GM19438 (cell line): ENCODE data around the gene NSF.
"Not testable (repeated sequence)": the region's sequence is repeated elsewhere in the genome, so short reads cannot be mapped to it uniquely, and the experiment has no call there.

Experiments
- ATAC-seq: cut with Tn5 transposase; IDR thresholded peaks from one replicate; pipeline ENCODE4 v1.9.1; 2021; ENCODE audit warnings: low read depth; ENCODE audit not compliant: unreplicated experiment

The NSF gene

DNA sequence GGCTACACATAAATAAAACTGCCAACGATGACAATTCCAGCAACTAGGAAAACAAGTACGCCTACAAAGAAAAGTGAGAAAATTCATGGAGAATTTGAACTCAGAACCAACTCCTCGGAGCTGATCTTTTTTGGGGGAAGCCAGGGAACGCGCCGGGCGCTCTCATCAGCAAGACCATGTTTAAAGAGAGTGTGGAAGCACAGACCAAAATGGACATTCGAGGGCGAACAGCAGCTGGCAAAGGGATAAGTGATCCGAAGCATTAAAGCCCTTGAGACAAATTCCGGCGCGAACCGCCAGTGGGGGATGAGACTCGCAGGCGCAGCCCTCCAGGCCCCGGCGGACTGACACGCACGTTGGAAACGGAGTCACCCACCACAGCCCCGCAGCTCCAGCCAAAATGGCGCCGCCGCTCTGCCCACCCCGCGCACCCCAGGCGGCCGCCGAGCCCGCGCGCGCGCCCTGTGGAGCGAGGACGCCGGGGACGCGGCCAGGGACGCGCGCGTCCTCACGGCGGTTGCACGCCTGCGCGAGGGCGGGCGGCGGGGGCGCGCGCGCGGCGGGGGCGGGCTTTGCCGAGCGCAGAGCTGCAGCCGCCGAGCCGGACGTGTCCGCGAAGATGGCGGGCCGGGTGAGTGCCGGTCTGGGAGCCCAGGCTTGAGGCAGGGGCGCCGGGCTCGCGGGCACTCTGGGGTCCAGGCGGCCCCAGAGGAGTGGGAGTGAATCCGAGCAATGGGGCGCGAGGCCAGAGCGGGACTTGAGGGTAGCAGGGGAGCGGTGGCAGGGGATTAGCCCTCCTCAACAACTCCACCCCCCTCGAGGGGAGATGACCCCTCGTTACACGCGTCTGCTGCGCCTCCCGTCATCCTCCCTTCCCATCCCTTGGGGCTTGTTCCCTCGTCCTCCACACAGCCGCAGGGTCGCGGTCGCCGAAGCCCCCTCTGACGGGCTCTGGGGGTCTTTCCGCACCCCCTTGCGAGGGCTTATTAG is at the start of gene NSF:
Gene NSF (plus strand): TSS at position 513 of the 990 bp plus-strand sequence. CDS start 107 bp downstream, at position 620.
- peak; percentile 76 for ATAC-seq

DNA sequence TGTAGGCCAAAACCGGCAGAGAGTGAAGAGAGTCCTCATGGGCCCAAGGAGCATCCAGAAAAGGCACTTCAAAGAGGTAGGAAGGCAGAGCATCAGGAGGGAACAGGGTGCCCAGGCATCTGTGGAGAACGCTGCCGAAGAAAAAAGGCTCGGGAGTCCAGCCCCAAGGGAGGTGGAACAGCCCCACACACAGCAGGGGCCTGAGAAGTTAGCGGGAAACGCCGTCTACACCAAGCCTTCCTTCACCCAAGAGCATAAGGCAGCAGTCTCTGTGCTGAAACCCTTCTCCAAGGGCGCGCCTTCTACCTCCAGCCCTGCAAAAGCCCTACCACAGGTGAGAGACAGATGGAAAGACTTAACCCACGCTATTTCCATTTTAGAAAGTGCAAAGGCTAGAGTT is 41.9 kb upstream of the NSF start:
- ATAC-seq: not testable (repeated sequence)

DNA sequence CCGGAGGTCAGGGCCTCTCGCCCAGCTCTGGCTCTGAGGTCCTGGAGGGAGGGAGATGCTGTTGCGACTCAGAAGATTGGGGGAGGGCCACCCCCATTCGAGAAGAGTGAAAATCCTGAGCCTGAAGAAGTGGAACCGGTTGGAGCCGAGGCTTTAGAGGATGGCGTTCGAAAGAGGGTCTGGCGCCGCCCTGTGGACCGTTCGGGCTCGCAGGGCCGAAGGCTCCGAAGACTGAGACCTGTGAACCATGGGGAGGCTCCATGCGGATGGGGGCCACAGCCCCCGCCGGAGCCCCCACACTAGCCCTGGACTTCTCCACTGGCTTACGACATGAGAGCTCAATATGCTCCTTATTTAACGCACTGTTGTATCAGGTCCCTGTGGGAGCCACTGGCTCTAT is 31.3 kb upstream of the NSF start:
- ATAC-seq: not testable (repeated sequence)

DNA sequence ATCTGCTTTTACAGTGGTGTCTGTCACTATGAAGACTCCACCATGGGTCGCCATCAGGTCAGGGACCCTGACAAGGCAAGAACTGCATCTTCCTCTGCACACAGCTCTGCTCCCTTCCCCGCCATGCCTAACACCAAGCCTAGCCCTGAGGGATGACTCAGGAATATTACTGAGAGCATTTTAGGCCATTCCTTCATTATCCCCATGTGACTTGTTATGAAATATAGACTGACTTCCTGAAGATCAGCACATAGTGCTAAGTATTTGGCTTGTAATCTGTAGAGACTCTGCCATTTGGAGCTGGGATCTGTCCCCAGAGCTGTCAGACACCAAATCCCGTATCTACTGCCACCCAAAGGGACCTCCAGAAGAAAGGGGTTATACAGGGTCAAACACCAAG is 30.4 kb upstream of the NSF start:
- not testable (repeated sequence) for ATAC-seq

DNA sequence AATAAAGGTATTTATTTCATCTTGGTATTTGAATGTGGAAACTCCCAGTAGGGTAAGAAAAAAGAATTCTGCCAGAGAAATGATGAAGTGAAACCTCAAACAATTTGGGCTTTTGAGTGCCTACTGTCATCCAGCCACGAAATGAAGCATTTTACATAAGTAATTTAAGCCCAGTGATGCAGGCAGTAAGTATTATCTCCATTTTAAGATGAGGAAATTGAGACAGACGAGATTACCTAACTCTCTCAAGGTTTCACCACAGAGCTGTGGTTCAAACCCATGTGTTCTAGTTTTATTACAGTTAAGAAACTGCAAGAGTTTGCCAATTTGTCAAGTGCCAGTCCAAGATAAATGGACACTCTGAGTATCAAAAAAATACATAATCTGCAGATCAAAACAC is 24.2 kb upstream of the NSF start:
- not testable (repeated sequence) for ATAC-seq

DNA sequence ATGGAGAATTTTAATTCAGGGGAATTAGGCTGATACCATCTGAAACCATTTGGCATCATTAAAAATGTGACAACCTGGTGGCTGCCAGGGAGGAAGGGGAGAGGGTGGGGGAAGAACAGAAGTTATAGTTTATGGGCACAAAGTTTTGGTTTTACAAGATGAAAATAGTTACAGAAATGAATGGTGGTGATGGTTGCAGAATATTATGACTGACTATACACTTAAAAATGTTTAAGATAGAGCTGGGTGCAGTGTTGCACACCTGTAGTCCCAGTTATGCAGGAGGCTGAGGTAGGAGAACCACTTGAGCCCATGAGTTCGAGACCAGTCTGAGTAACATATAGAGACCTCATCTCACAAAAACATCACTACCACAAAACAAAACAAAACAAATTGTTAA is 23.5 kb upstream of the NSF start:
- not testable (repeated sequence) for ATAC-seq

DNA sequence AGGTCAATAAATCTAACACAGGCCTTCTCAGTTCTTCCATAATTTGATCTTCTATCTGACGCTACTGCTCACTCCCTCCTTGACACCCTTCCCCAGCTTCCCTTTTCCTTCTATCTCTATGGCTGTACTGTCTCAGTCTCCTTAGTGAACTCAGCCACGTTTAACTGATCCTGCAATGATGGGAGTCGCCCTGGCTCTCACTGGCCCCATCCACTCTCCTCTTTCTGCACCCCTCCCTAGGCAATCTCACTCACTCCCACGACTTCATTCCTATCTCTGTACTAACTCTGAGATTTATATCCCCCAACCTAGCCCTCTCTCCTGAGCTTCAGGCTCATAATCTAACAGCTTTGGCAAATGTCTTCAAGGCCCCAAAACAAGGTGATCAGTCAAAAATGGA is 18.7 kb upstream of the NSF start:
- not testable (repeated sequence) for ATAC-seq

DNA sequence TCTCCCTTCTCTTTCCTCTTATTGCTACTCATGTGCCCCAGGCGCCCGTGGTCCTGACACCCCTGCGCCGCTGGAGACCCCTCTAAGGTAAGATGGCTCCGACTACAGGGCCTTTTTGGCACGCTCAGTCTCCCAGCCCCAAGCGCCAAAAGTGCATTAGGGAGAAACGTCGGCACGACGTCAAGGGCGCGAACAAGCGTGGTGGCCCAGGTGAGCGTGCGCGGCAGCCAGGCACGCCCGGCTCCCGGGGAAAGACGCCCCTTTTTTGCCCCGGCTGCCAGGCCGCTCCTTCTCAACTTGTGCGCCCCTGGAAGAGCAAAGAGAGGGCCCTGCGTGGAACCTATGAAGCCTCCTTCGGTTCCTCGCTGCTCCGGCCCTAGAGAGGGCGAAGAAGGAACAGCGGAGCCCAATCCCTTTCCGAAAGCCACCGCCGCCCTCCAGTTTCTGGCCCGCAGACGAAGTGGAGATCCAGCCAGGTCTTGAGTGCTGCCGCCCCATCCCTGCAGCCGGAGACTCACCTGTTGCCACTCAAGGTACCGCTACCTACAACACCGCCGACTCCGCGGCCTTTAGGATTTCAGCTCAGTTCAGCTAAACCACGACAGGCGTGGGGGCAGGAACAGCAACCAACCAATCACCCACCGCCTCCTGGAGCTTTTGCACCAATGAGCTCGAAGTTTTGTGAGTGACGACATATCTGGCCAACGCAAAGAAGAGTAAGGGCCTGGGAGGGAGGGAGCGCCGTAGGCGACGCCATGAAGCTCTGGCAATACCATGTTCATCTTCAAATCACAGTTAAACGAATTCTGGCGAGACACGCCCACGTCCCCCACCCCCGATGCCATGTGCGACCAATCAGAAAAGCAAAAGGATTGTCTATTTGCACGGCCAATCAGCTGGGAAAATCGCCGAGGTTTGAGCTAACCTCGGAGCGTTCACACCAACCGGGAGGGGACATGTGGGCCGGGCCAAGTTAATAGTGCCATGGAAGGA is 11.1 kb upstream of the NSF start, which contains the start of gene ARL17A:
Gene ARL17A (minus strand): TSS at position 609 of the 993 bp plus-strand sequence. CDS start 3,369 bp downstream, outside the sequence.
- ATAC-seq: peak; percentile 87

DNA sequence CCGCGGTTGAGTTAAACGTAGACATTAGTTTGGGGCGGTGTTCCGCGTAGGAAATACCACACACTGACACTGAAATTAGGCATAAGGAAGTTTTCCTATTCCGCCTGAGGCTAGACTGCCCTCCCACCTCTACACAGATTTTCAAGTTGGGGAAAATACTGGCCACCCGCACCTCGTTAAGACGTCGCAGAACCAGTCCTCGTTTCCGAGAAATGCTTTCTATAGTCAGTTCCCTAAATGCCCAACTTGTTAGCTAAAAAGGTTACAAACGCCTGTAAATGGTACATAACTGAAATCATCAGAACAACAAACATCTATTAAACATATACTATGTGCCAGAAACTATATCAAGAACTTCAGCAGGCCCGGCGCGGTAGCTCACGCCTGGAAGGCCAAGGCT is 10.4 kb upstream of the NSF start:
- ATAC-seq: not testable (repeated sequence)

DNA sequence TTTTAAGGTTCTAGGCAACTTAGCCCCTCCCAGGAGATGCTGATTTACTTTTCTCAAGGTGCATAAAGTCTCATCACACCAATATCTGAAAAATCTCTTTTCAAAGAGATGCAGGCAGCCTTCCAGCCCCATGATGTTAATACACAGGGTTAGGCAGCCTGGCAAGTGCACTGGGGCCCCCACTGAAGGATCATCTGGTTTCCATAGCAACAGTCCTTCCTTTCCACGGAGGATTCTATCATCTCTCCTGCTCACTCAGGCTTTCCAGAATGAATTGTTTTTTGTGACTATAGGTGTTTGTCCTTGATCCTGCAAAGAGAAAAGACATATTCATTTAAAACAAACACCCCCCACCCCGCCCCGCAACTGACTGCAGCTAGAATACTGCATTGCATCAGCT is 5.0 kb upstream of the NSF start:
- not testable (repeated sequence) for ATAC-seq

DNA sequence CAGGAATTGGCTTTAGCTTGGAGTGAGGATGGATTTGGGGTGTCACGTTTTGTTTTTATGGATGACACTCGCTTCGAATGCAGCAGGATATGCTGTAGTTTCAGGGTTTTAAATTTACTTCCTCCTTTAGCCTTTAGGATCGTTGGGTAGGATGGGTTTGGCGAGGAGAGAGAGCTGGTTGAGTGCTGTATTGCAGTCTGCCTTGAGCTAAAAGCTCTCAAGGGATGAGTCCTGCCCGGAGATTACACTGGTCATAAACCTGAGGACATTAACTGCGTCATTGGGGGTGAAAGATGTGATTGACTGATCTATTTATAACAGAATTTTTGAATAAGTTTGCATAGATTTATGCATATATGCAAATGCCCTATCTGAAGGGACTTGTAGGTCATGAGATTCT is 863 bp downstream of the NSF start:
- ATAC-seq: not testable (repeated sequence)

DNA sequence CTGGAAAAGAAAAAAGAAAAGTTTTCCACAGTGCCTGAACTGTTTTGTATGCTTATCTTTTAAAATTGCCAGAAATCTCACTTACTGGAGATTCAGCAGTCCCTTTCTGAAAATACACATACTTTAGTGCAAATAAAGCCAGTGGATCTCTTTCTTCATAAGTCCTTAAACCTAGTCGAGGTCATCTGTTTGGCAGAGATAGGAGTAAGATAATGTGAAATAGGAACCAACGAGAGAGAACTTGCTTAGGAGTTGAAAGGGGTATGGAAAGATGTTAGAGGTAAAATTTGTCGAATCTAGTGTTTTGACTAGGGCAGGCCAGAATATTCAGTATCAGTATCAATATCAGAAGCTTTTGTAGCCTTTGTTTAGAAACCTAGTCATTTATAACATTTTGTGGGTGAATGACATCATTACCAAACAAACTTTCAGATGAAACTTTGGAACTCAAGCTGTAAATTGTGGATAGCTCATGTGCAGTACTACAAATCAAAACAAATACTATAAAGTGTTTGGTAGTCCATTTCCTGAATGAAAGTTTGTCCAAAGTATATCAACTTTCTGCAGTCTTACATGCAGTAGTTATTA is 8.0 kb downstream of the NSF start:
- ATAC-seq: not testable (repeated sequence)

DNA sequence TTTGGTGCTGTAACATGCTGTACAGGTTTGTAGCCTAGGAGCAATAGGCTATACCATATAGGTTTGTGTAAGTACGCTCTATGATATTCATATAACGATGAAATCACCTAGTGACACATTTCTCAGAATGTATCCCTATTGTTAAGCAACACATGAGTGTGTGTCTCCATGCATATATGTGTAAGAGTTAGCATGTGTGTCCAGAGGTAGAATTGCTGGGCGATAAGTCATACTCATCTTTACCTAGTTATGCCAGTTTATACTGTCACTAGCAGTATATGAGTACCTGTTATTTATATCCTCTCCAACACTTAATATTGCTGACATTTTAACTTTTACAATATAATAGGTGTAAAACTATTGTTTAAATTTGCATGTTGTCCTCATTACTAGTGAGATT is 10.3 kb downstream of the NSF start:
- not testable (repeated sequence) for ATAC-seq

DNA sequence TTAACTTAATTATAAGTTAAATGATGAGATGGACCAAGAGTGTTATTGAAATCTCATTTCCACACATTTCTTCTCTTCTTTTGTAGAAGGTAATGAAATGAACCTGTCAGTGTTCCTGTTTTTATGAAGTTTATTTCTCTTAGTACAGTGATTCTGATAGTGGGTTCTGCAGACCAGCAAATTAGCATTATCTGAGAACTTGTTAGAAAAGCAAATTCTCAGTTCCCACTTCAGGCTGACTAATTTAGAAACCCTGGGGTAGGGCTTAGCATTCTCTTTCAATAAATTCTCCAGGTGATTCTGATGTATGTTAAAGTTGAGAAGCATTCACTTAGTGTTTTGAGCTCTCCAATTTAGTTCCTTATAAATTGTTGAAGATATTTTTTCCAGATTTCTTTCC is 12.7 kb downstream of the NSF start:
- ATAC-seq: peak; percentile 89

DNA sequence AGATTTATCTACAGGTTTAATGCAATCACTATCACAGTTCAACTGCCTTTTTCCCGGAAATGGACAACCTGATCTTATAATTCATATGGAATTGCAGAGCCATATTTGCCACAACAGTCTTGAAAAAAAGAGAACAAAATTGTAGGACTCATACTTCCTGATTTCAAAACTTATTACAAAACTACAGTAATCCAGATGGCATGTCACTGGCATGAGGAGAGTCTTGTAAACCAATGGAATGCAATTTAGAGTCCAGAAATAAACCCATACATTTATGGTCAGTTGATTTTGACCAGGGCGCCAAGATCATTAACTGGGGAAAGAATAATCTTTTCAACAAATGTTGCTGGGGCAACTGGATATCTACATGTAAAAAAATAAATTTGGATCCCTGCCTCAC is 20.8 kb downstream of the NSF start:
- not testable (repeated sequence) for ATAC-seq

DNA sequence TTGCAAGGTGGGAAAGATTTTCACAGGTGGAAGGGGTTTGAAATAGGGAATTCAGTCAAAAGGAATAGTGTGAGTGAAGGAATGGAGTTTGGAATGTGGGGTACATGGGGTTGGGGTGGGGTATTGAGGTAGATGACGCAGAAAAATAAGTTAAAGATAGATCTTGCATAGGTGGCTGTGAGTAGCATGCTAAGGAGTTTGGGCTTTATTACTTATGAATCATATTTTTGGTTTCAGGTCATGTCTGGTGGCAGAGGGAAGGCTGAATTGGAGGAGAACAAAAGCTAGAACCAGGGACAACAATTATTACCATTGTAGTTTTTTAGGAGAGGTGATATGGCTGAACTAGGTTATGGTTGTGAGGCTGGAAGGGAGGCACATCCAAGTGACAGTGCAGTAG is 23.4 kb downstream of the NSF start:
- ATAC-seq: not testable (repeated sequence)

DNA sequence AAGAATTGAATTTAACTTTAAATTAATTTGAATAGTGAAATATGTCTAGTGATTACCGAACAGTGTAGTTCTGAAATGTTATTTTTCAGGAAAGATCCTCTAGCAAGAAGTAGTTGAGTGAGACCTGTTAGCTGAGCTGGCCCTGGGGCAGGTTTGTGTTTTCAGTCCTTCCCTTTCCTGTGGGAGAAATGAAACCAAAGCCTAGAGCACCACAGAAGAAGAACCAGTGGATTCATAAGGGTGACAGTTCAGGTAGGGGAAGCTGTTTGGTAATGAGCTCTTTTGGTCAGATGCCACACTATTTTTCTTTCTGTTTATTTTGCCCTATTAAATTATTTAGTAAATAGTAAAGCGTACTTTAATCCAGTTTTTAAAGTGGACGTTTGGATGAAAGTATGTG is 26.7 kb downstream of the NSF start:
- ATAC-seq: not testable (repeated sequence)

DNA sequence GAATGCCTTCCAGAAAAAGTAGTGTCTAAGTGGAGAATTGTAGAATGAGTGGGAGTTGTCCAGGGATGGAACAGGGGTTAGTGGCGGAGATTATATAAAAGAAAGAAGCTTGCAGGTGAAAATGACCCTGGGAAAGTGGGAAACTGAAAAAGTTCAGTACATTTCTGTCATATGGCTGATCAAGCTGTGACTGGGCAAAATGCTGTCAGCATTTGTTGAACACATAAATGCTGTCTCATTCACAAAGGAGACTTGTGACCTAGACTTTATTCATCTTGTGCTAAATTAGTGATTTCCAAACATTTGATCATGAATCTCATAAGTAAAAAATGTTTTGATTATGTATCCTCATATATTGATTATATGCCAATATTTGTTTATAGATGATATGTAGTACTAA is 28.5 kb downstream of the NSF start:
- ATAC-seq: not testable (repeated sequence)

DNA sequence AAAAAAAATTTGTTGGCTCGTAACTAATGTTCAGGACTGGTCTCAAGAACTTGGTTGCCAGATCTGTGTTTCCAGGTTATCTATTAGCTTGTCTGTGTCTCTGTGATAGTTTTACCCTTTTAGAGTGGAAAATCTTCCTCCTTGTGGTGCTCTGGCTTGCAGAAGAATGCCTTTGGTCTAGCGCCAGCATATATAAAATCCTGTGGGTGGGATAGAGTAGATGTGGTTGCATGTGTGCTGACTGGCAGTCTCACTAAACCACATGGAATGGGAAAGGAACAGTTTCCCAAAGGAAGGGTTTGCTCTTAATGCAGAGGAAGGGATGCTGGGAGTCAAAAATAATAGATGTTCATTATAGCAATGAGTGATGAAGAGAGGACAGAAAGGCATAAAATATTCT is 33.3 kb downstream of the NSF start:
- not testable (repeated sequence) for ATAC-seq

DNA sequence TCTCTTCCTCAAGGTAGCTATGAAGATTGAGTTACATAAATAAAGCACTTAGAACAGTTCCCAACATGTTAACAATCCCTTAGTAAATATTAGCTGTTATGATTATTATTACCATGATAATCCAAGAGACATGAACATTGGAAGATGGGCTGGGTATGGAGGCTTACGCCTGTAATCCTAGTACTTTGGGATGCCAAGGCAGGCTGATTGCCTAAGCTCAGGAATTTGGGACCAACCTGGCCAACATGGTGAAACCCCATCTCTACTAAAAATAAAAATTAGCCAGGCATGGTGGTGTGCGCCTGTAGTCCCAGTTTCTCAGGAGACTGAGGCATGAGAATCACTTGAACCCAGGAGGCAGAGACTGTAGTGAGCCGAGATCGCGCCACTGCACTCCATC is 34.3 kb downstream of the NSF start:
- not testable (repeated sequence) for ATAC-seq
